Ovary (tissue), 3 donors: ENCODE results near the gene KRT15.

Experiments used
- POLR2A ChIP-seq: fragments of 450-650 bp; IDR thresholded peaks from one replicate; pipeline ENCODE4 v1.6.1; 2017; ENCODE audit warnings: antibody characterized with exemption, mild to moderate bottlenecking, moderate library complexity
- TF ChIP-seq, protein P1 (sequence below), 3 donors: fragments of 450-650 bp in 2 of 3; fragments of 200-600 bp in 1 of 3; IDR thresholded peaks; one replicate each; pipeline versions ENCODE4 v1.5.1 to v1.8.0; 2016 to 2022; ENCODE audit warnings: antibody characterized with exemption in 3 of 3, mild to moderate bottlenecking in 1 of 3
- donor health status: DM: no; HTN: no; CAD: no.

GRCh38 chr17:41523787-41524186 lies 5.1 kb upstream of the KRT15 start:
- TF ChIP-seq, protein P1, sequence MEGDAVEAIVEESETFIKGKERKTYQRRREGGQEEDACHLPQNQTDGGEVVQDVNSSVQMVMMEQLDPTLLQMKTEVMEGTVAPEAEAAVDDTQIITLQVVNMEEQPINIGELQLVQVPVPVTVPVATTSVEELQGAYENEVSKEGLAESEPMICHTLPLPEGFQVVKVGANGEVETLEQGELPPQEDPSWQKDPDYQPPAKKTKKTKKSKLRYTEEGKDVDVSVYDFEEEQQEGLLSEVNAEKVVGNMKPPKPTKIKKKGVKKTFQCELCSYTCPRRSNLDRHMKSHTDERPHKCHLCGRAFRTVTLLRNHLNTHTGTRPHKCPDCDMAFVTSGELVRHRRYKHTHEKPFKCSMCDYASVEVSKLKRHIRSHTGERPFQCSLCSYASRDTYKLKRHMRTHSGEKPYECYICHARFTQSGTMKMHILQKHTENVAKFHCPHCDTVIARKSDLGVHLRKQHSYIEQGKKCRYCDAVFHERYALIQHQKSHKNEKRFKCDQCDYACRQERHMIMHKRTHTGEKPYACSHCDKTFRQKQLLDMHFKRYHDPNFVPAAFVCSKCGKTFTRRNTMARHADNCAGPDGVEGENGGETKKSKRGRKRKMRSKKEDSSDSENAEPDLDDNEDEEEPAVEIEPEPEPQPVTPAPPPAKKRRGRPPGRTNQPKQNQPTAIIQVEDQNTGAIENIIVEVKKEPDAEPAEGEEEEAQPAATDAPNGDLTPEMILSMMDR (IDR thresholded peaks at IDR 0.05), result no peak
- no peak for TF ChIP-seq POLR2A
